ENCODE measurements around the gene PIM3. TPM values are rescaled to one million over a fixed set of nuclear protein-coding genes. Genes with fewer than 3 reads are reported as not detected.

The PIM3 gene
- 100 to 1,000 TPM; 426 to 498 (median 461) TPM for total RNA-seq

- peak; percentile 77 to 78 for ATAC-seq
- H3K27me3 Mint-ChIP-seq (ENCODE audit: low read depth): no peaks in the 10 kb centered on the region
- H3K4me1 Mint-ChIP-seq (ENCODE audit: low read depth): peaks cover 18% of the 10 kb centered on the region
- peak; percentile 92 for DNase-seq
- H3K36me3 Mint-ChIP-seq (ENCODE audit: insufficient read depth): peaks cover 24% of the 10 kb centered on the region
- H3K9me3 Mint-ChIP-seq: no peaks in the 10 kb centered on the region
- H3K4me3 Mint-ChIP-seq: peak within 1 kb of the TSS; percentile 94
Measured at GRCh38 chr22:49960159-49961004, at the start of gene PIM3. PIM3 (plus strand) TSS chr22:49960772; CDS start chr22:49960948, 176 bp downstream.

- Mint-ChIP-seq H3K9me3 (no peaks in the 10 kb centered on the region), H3K4me3 (no peak overlapping the region), H3K4me1 (ENCODE audit: low read depth) (peaks cover 11% of the 10 kb centered on the region), H3K36me3 (ENCODE audit: insufficient read depth) (peaks cover 11% of the 10 kb centered on the region), H3K27me3 (ENCODE audit: low read depth) (no peaks in the 10 kb centered on the region)
- no peak for DNase-seq
- ATAC-seq: no peak
Measured at GRCh38 chr22:49911881-49912625, 48.5 kb upstream of the PIM3 start.

- Mint-ChIP-seq H3K4me3 (no peak overlapping the region), H3K4me1 (ENCODE audit: low read depth) (peaks cover 16% of the 10 kb centered on the region), H3K36me3 (ENCODE audit: insufficient read depth) (peaks cover 5% of the 10 kb centered on the region), H3K27me3 (ENCODE audit: low read depth) (no peaks in the 10 kb centered on the region), H3K9me3 (no peaks in the 10 kb centered on the region)
- ATAC-seq: no peak
- no peak for DNase-seq
Measured at GRCh38 chr22:49913026-49913425, 47.5 kb upstream of the PIM3 start.

- Mint-ChIP-seq H3K4me1 (ENCODE audit: low read depth) (peaks cover 16% of the 10 kb centered on the region), H3K27me3 (ENCODE audit: low read depth) (no peaks in the 10 kb centered on the region), H3K9me3 (no peaks in the 10 kb centered on the region), H3K4me3 (no peak overlapping the region), H3K36me3 (ENCODE audit: insufficient read depth) (peaks cover 5% of the 10 kb centered on the region)
- ATAC-seq: no peak
- no peak for DNase-seq
Measured at GRCh38 chr22:49913446-49913845, 47.1 kb upstream of the PIM3 start.

DNA sequence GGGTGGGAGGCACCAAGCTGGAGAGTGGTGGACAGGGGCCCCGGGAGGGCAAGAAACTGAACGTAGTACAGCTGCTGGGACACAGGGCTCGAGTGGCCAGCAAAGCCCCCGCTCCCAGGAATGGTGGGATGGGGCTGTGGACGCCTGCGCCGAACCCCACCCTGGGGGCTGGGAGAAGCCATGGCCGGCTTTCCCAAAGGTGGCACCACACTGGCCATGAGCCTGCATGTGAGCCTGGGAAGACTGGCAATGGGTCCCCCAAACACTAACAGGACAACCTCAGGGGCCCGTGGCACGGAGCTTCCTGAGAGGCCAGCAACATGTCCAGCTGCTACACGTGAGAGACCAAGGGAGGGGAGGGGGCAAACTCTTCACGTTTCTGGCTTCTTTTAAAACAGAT, 46.3 kb upstream of the PIM3 start:
- ATAC-seq (no peak), DNase-seq (no peak)
- no peaks in the 10 kb centered on the region for H3K9me3 Mint-ChIP-seq
- H3K4me3 Mint-ChIP-seq: no peak overlapping the region
- H3K4me1 Mint-ChIP-seq (ENCODE audit: low read depth): peaks cover 16% of the 10 kb centered on the region
- peaks cover 3% of the 10 kb centered on the region for H3K36me3 Mint-ChIP-seq (ENCODE audit: insufficient read depth)
- no peaks in the 10 kb centered on the region for H3K27me3 Mint-ChIP-seq (ENCODE audit: low read depth)

GRCh38 chr22:49915610-49916009, 45.0 kb upstream of the PIM3 start:
- no peak for DNase-seq
- Mint-ChIP-seq H3K4me3 (no peak overlapping the region), H3K27me3 (ENCODE audit: low read depth) (no peaks in the 10 kb centered on the region), H3K36me3 (ENCODE audit: insufficient read depth) (peaks cover 3% of the 10 kb centered on the region), H3K4me1 (ENCODE audit: low read depth) (peaks cover 27% of the 10 kb centered on the region), H3K9me3 (no peaks in the 10 kb centered on the region)
- ATAC-seq: no peak

- Mint-ChIP-seq H3K9me3 (no peaks in the 10 kb centered on the region), H3K4me3 (peak overlapping the region; percentile 86), H3K27me3 (ENCODE audit: low read depth) (no peaks in the 10 kb centered on the region), H3K4me1 (ENCODE audit: low read depth) (peaks cover 27% of the 10 kb centered on the region), H3K36me3 (ENCODE audit: insufficient read depth) (peaks cover 3% of the 10 kb centered on the region)
- DNase-seq (no peak), ATAC-seq (no peak)
Measured at GRCh38 chr22:49916831-49917230, 43.7 kb upstream of the PIM3 start.

GRCh38 chr22:49917974-49918910, 42.3 kb upstream of the PIM3 start, which contains the start of the genes ALG12 and CRELD2:
ALG12 (minus strand) TSS chr22:49918438; CDS start chr22:49913765, 4,673 bp downstream.
CRELD2 (plus strand) TSS chr22:49918634; CDS start chr22:49918770, 136 bp downstream.
- Mint-ChIP-seq H3K4me3 (peak within 1 kb of the TSS; percentile 86), H3K4me1 (ENCODE audit: low read depth) (peaks cover 28% of the 10 kb centered on the region), H3K27me3 (ENCODE audit: low read depth) (no peaks in the 10 kb centered on the region), H3K9me3 (no peaks in the 10 kb centered on the region), H3K36me3 (ENCODE audit: insufficient read depth) (peaks cover under 1% of the 10 kb centered on the region)
- ATAC-seq (peak; percentile 98), DNase-seq (peak; percentile 96)

DNA sequence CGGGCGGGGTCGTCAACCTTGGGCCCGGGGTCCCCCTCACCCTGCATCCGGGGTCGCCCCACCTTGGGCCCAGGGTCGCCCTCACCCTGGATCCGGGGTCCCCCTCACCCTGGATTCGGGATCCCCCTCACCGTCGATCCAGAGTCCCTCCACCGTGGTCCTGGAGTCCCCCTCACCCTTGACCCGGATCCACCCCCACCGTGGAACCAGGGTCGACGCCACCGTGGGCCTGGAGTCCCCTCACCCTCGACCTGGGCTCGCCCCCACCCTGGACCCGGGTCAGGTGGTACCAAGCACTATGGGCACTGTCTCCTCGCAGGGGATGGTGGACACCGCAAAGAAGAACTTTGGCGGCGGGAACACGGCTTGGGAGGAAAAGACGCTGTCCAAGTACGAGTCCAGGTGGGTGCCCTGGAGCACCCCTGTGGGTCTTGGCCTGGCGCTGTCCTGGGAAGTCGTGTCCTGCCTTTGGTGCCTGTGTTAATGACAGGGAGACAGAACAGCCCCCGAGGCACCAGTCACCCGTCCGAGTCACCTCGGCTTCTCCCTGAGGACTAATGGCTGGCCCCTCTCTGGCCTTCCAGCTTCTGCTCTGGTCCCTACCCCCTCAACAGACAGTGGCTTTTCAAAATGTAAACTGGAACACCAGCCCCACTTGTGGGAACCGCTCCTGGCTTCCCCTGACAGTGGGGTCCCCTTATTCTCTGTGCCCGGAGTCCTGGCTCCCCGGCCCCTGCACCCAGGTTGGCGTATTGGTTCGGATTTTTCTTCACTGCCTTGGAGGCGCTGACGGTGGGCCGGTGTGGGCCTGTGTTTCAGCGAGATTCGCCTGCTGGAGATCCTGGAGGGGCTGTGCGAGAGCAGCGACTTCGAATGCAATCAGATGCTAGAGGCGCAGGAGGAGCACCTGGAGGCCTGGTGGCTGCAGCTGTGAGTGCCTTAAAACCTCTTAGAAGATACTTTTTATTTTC, 41.4 kb upstream of the PIM3 start:
- Mint-ChIP-seq H3K9me3 (no peaks in the 10 kb centered on the region), H3K27me3 (ENCODE audit: low read depth) (no peaks in the 10 kb centered on the region), H3K36me3 (ENCODE audit: insufficient read depth) (peaks cover 5% of the 10 kb centered on the region), H3K4me1 (ENCODE audit: low read depth) (peaks cover 36% of the 10 kb centered on the region), H3K4me3 (peak overlapping the region; percentile 80)
- no peak for DNase-seq
- no peak for ATAC-seq

DNA sequence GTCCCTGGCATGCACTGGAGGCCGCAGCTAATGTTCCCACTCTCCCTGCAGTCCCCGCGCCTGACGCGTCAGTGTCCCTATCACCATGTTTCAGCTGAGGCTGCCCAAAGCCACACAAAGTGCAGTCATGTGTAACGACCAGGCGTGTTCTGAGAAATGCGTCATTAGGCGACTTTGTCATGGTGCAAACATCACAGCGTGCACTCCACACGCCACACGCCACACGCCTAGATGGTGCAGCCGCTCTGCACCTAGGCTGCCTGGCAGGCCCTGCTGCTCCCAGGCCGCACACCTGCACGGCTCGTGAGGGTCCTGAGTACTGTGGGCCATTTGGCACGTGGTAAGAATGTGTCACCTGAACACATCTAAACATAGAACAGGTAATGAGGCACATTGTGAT, 39.7 kb upstream of the PIM3 start:
- Mint-ChIP-seq H3K9me3 (no peaks in the 10 kb centered on the region), H3K4me3 (peak overlapping the region; percentile 58), H3K27me3 (ENCODE audit: low read depth) (no peaks in the 10 kb centered on the region), H3K36me3 (ENCODE audit: insufficient read depth) (peaks cover 7% of the 10 kb centered on the region), H3K4me1 (ENCODE audit: low read depth) (peaks cover 43% of the 10 kb centered on the region)
- DNase-seq (no peak), ATAC-seq (no peak)

- no peaks in the 10 kb centered on the region for H3K9me3 Mint-ChIP-seq
- H3K4me3 Mint-ChIP-seq: no peak overlapping the region
- peaks cover 11% of the 10 kb centered on the region for H3K36me3 Mint-ChIP-seq (ENCODE audit: insufficient read depth)
- peaks cover 43% of the 10 kb centered on the region for H3K4me1 Mint-ChIP-seq (ENCODE audit: low read depth)
- no peak for DNase-seq
- no peaks in the 10 kb centered on the region for H3K27me3 Mint-ChIP-seq (ENCODE audit: low read depth)
- ATAC-seq: no peak
Measured at GRCh38 chr22:49921508-49922278, 38.9 kb upstream of the PIM3 start.

GRCh38 chr22:49922484-49922883, 38.1 kb upstream of the PIM3 start:
- DNase-seq: no peak
- ATAC-seq: no peak
- Mint-ChIP-seq H3K36me3 (ENCODE audit: insufficient read depth) (peaks cover 11% of the 10 kb centered on the region), H3K9me3 (no peaks in the 10 kb centered on the region), H3K4me1 (ENCODE audit: low read depth) (peaks cover 39% of the 10 kb centered on the region), H3K27me3 (ENCODE audit: low read depth) (no peaks in the 10 kb centered on the region), H3K4me3 (no peak overlapping the region)

All from activated T-cell treated with anti-CD3 and anti-CD28 coated beads, Interleukin-2, amount 50 U/mL, for 4 hours (primary cell).